HepG2 (cell line): ENCODE results near the gene CPSF4. TPM values are rescaled to one million over a fixed set of nuclear protein-coding genes. Genes with fewer than 3 reads are reported as not detected.

Source experiments
- ATF2 ChIP-seq: sonication (generic); formaldehyde crosslinking; IDR thresholded peaks from 2 replicates; pipeline ENCODE4 v1.4.0; 2020; ENCODE audit warnings: missing genetic modification reagents
- ELF4 ChIP-seq: sonication (generic); formaldehyde crosslinking; IDR thresholded peaks from 2 replicates; pipeline ENCODE4 v1.5.0; 2020; ENCODE audit warnings: missing genetic modification reagents, mild to moderate bottlenecking, moderate library complexity, borderline replicate concordance
- ETS1 ChIP-seq: sonication (generic); formaldehyde crosslinking; IDR thresholded peaks from 2 replicates; pipeline ENCODE4 v1.4.0; 2020; ENCODE audit warnings: missing genetic modification reagents
- IKZF1 ChIP-seq: fragments of 450-650 bp; IDR thresholded peaks from 2 replicates; pipeline ENCODE4 v1.7.1; 2016
- JARID2 ChIP-seq: sonication (generic); formaldehyde crosslinking; IDR thresholded peaks from 2 replicates; pipeline ENCODE4 v1.8.1; 2023; ENCODE audit warnings: missing genetic modification reagents, inconsistent platforms; ENCODE audit not compliant: insufficient replicate concordance
- PCBP2 ChIP-seq: fragments of 200-400 bp; formaldehyde crosslinking; optimal IDR thresholded peaks from 2 replicates; pipeline ENCODE3; 2018; ENCODE audit warnings: low read length, low read depth; ENCODE audit not compliant: poor library complexity, severe bottlenecking
- RFX1 ChIP-seq: fragments of 450-650 bp; IDR thresholded peaks from 2 replicates; pipeline ENCODE4 v1.6.1; 2017
- RFX5 ChIP-seq: IDR thresholded peaks from 2 replicates; pipeline ENCODE4 v1.6.1; 2011; ENCODE audit warnings: low read depth, low read length, improper control_type of control experiment
- SRSF9 ChIP-seq: fragments of 200-400 bp; formaldehyde crosslinking; IDR thresholded peaks from 2 replicates; pipeline ENCODE4 v1.6.1; 2018; ENCODE audit warnings: borderline replicate concordance, mild to moderate bottlenecking, low read depth, low read length; ENCODE audit not compliant: insufficient read depth, poor library complexity, severe bottlenecking
- TARDBP ChIP-seq: sonication (generic); formaldehyde crosslinking; IDR thresholded peaks from 2 replicates; pipeline ENCODE4 v1.8.0; 2022; ENCODE audit warnings: mild to moderate bottlenecking, missing genetic modification reagents
- ZNF430 ChIP-seq: sonication (generic); formaldehyde crosslinking; IDR thresholded peaks from 2 replicates; pipeline ENCODE4 v1.9.0; 2021; ENCODE audit warnings: mild to moderate bottlenecking, missing genetic modification reagents
- ZNF761 ChIP-seq: sonication (generic); formaldehyde crosslinking; conservative IDR thresholded peaks from 2 replicates; pipeline ENCODE4 v1.4.0; 2020; ENCODE audit warnings: mild to moderate bottlenecking, missing genetic modification reagents
- ZSCAN12 ChIP-seq: sonication (generic); formaldehyde crosslinking; IDR thresholded peaks from 2 replicates; pipeline ENCODE4 v1.9.0; 2021; ENCODE audit warnings: mild to moderate bottlenecking, missing genetic modification reagents
- ZUFSP ChIP-seq: sonication (generic); formaldehyde crosslinking; IDR thresholded peaks from 2 replicates; pipeline ENCODE4 v1.9.0; 2021; ENCODE audit warnings: missing genetic modification reagents, mild to moderate bottlenecking, borderline replicate concordance
- polyA plus RNA-seq, 8 experiments: library from polyadenylated mRNA; depleted of rRNA in 3 of 8; stranded (reverse) in 7 of 8; unstranded in 1 of 8; fragments of >200 nt; fragmentation: Illumina TruSeq in 4 of 8; extraction: Trizol in 4 of 8; gene quantifications; 2 replicates each; pipeline versions ENCODE4 v1.2.1 to v1.2.3, GENCODE V29; 2011 to 2016; ENCODE audit warnings: low read depth in 4 of 8, missing spikeins in 1 of 8, mixed read lengths in 1 of 8; ENCODE audit not compliant: insufficient read depth in 1 of 8
- total RNA-seq, 5 experiments: library from RNA; depleted of rRNA; stranded (reverse); fragments of >200 nt; fragmentation: Illumina TruSeq; extraction: Trizol; gene quantifications; 2 replicates each; pipeline ENCODE4 v1.2.3, GENCODE V29; 2016; ENCODE audit warnings: low read depth in 1 of 5
- TF ChIP-seq, protein P1 (sequence below): sonication (generic); formaldehyde crosslinking; IDR thresholded peaks from 2 replicates; pipeline ENCODE4 v1.5.0; 2020; ENCODE audit warnings: mild to moderate bottlenecking, missing genetic modification reagents
- TF ChIP-seq, protein P2 (sequence below): sonication (generic); formaldehyde crosslinking; IDR thresholded peaks from 2 replicates; pipeline ENCODE4 v1.5.0; 2020; ENCODE audit warnings: mild to moderate bottlenecking, low read depth, missing genetic modification reagents, borderline replicate concordance
- TF ChIP-seq, protein P3 (sequence below): sonication (generic); formaldehyde crosslinking; IDR thresholded peaks from 2 replicates; pipeline ENCODE4 v1.5.0; 2020; ENCODE audit warnings: missing genetic modification reagents, mild to moderate bottlenecking, borderline replicate concordance

The CPSF4 gene
- total and polyA plus RNA-seq, 2 of the 13 experiments (the other 11 are each of a cell fraction or from before 2014, with no cell fraction given): 34.1 to 49.6 TPM

DNA sequence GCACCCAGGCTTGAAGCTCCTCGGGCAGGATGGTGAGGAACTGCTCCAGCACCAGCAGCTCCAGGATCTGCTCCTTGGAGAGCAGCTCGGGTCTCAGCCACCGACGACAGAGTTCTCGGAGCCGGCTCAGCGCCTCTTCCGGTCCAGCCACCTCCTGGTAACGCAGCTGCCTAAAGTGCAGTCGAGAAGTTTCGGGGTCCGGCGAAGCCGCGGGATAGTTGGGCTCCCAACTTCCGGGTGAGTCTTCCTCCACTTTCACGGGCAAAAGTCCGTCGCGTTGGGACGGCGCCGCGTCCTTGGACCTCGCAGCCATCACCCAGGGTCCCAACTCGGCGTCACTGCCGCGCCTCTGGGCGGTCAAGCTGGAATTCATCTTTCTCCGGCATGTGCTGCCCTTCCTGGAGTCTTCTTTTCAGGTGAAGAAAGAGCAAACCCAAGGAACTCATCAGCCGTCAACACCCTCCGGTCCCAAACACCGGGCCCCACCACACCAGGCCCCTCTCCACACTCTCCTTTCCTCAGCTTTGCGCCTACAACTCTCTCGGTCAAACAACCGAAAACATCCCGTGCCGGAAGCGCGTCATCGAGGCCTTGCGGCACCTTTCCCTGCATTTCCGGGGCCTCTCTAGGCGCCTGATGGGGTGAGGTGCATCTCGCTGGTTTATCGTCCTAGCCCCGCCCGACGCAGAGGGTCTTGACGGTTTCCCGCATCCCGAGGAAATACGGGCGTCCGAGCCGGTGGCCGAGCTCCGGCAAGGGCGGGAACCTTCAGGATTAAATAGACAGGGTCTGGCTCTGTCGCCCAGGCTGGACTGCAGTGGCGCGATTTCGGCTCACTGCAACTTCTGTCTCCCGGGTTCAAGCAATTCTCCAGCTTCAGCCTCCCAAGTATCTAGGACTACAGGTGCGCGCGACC is 61.2 kb downstream of the CPSF4 start, which contains the start of gene ZNF394 (continued):
- TF ChIP-seq ETS1 (CRISPR knock-in tag): no peak
- TF ChIP-seq, protein P1, sequence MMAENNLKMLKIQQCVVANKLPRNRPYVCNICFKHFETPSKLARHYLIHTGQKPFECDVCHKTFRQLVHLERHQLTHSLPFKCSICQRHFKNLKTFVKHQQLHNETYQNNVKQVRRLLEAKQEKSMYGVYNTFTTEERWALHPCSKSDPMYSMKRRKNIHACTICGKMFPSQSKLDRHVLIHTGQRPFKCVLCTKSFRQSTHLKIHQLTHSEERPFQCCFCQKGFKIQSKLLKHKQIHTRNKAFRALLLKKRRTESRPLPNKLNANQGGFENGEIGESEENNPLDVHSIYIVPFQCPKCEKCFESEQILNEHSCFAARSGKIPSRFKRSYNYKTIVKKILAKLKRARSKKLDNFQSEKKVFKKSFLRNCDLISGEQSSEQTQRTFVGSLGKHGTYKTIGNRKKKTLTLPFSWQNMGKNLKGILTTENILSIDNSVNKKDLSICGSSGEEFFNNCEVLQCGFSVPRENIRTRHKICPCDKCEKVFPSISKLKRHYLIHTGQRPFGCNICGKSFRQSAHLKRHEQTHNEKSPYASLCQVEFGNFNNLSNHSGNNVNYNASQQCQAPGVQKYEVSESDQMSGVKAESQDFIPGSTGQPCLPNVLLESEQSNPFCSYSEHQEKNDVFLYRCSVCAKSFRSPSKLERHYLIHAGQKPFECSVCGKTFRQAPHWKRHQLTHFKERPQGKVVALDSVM (CRISPR knock-in tag): no peak
- TF ChIP-seq SRSF9: no peak
- TF ChIP-seq, protein P2, sequence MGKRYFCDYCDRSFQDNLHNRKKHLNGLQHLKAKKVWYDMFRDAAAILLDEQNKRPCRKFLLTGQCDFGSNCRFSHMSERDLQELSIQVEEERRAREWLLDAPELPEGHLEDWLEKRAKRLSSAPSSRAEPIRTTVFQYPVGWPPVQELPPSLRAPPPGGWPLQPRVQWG (CRISPR knock-in tag): no peak
- TF ChIP-seq, protein P3, sequence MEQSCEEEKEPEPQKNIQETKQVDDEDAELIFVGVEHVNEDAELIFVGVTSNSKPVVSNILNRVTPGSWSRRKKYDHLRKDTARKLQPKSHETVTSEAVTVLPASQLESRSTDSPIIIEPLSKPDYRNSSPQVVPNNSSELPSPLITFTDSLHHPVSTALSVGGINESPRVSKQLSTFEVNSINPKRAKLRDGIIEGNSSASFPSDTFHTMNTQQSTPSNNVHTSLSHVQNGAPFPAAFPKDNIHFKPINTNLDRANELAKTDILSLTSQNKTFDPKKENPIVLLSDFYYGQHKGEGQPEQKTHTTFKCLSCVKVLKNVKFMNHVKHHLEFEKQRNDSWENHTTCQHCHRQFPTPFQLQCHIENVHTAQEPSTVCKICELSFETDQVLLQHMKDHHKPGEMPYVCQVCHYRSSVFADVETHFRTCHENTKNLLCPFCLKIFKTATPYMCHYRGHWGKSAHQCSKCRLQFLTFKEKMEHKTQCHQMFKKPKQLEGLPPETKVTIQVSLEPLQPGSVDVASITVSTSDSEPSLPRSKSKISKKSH (CRISPR knock-in tag): no peak; the same call in none of the 2 replicates
- TF ChIP-seq ATF2 (CRISPR knock-in tag): peak; percentile 75; the same call in 1 of the 2 replicates
- no peak for TF ChIP-seq PCBP2
- no peak for TF ChIP-seq JARID2 (CRISPR knock-in tag)
- no peak for TF ChIP-seq IKZF1
- peak; percentile 57; the same call in 1 of the 2 replicates for TF ChIP-seq ZNF761
- TF ChIP-seq RFX5: no peak
- 0 out of 2 replicates have a peak, but pooled peaks have one; percentile 43 for TF ChIP-seq ZSCAN12 (CRISPR knock-in tag)
- 0 out of 2 replicates have a peak, but pooled peaks have one; percentile 50 for TF ChIP-seq ELF4 (CRISPR knock-in tag)
- no peak for TF ChIP-seq RFX1
- TF ChIP-seq TARDBP: peak; percentile 88
- no peak for TF ChIP-seq ZUFSP
- 0 out of 2 replicates have a peak, but pooled peaks have one; percentile 54 for TF ChIP-seq ZNF430
